ENCODE data around the gene IQSEC2.

- TF ChIP-seq RCOR1 (IDR thresholded peaks at IDR 0.05; ENCODE audit: insufficient replicate concordance, low read length) (no peak), CEBPB (IDR thresholded peaks at IDR 0.05; ENCODE audit: low read depth, low read length) (no peak), POLR2A (IDR thresholded peaks at IDR 0.05; ENCODE audit: low read depth, low read length) (no peak), MAFK (IDR thresholded peaks at IDR 0.05; ENCODE audit: low read depth, low read length) (no peak), BHLHE40 (IDR thresholded peaks at IDR 0.05; ENCODE audit: low read depth, low read length) (no peak)
- TF ChIP-seq, protein P1, sequence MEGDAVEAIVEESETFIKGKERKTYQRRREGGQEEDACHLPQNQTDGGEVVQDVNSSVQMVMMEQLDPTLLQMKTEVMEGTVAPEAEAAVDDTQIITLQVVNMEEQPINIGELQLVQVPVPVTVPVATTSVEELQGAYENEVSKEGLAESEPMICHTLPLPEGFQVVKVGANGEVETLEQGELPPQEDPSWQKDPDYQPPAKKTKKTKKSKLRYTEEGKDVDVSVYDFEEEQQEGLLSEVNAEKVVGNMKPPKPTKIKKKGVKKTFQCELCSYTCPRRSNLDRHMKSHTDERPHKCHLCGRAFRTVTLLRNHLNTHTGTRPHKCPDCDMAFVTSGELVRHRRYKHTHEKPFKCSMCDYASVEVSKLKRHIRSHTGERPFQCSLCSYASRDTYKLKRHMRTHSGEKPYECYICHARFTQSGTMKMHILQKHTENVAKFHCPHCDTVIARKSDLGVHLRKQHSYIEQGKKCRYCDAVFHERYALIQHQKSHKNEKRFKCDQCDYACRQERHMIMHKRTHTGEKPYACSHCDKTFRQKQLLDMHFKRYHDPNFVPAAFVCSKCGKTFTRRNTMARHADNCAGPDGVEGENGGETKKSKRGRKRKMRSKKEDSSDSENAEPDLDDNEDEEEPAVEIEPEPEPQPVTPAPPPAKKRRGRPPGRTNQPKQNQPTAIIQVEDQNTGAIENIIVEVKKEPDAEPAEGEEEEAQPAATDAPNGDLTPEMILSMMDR (conservative IDR thresholded peaks at IDR 0.05; ENCODE audit: low read depth, low read length) = no peak
These were observed 39.8 kb downstream of the IQSEC2 start for GRCh38 chrX:53241558-53241957.
